Rectal smooth muscle tissue (tissue), 1 donor: ENCODE results near the gene NR5A1.

Experiments used
- H3K27ac ChIP-seq: one replicate; pipeline ENCODE4 v1.7.0; 2013; ENCODE audit warnings: low read depth, low read length, inconsistent platforms
- H3K27me3 ChIP-seq: one replicate; pipeline ENCODE4 v1.7.0; 2013; ENCODE audit warnings: low read length; ENCODE audit not compliant: control insufficient read depth, insufficient read depth
- H3K36me3 ChIP-seq: one replicate; pipeline ENCODE4 v1.7.0; 2013; ENCODE audit warnings: low read length; ENCODE audit not compliant: control insufficient read depth, insufficient read depth
- H3K4me1 ChIP-seq: one replicate; pipeline ENCODE4 v1.7.0; 2013; ENCODE audit warnings: low read length; ENCODE audit not compliant: control insufficient read depth, insufficient read depth
- H3K4me3 ChIP-seq: one replicate; pipeline ENCODE4 v1.7.0; 2013; ENCODE audit warnings: low read length
- H3K9ac ChIP-seq: one replicate; pipeline ENCODE4 v1.7.0; 2013; ENCODE audit warnings: low read length

NR5A1 gene

DNA sequence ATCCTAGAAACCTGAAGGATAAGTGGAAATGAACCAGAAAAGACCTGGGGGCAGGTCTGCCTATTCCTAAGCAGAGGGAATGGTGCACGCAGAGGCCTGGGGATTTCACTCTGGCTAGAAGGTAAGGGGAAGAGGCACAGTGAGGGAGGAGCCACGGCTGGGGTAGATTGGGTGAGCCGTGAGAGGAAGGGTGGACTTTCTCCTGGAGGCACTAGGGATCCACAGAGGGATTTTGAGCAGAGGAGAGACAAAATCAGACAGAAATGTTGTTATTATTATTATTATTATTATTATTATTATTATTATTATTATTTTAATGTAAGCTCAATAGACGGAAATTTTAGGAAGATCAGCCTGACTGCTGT lies 59.9 kb downstream of the NR5A1 start:
- H3K27ac ChIP-seq: no peak overlapping the region
- H3K9ac ChIP-seq: no peak overlapping the region
- no peaks in the 10 kb centered on the region for H3K36me3 ChIP-seq
- H3K27me3 ChIP-seq: peaks cover 13% of the 10 kb centered on the region
- no peaks in the 10 kb centered on the region for H3K4me1 ChIP-seq
- no peak overlapping the region for H3K4me3 ChIP-seq

GRCh38 chr9:124444166-124444565 lies 63.0 kb downstream of the NR5A1 start:
- Histone ChIP-seq H3K4me3 (no peak overlapping the region), H3K9ac (no peak overlapping the region), H3K4me1 (no peaks in the 10 kb centered on the region), H3K36me3 (no peaks in the 10 kb centered on the region), H3K27me3 (no peaks in the 10 kb centered on the region), H3K27ac (no peak overlapping the region)

DNA sequence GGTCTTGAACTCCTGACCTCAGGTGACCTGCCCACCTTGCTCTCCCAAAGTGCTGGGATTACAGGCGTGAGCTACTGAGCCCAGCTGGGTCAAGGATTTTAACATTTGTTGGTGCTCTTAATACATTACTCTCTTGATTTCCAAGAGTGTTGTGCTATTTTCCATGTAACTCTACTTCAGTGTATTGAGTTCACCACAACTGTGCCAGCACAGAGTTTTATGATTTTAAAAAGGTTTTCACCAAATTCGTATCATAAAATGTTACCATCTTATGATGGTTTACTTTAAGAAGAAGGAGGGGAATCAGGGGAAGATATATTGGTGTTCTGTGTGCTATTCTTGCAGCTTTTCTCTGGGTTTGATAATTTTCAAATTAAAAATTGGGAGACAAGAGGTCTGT lies 63.6 kb downstream of the NR5A1 start:
- Histone ChIP-seq H3K36me3 (no peaks in the 10 kb centered on the region), H3K4me1 (no peaks in the 10 kb centered on the region), H3K4me3 (no peak overlapping the region), H3K27ac (no peak overlapping the region), H3K27me3 (no peaks in the 10 kb centered on the region), H3K9ac (no peak overlapping the region)

GRCh38 chr9:124442826-124443225 lies 64.4 kb downstream of the NR5A1 start:
- no peak overlapping the region for H3K27ac ChIP-seq
- no peak overlapping the region for H3K4me3 ChIP-seq
- no peaks in the 10 kb centered on the region for H3K36me3 ChIP-seq
- no peaks in the 10 kb centered on the region for H3K4me1 ChIP-seq
- H3K27me3 ChIP-seq: no peaks in the 10 kb centered on the region
- H3K9ac ChIP-seq: no peak overlapping the region

DNA sequence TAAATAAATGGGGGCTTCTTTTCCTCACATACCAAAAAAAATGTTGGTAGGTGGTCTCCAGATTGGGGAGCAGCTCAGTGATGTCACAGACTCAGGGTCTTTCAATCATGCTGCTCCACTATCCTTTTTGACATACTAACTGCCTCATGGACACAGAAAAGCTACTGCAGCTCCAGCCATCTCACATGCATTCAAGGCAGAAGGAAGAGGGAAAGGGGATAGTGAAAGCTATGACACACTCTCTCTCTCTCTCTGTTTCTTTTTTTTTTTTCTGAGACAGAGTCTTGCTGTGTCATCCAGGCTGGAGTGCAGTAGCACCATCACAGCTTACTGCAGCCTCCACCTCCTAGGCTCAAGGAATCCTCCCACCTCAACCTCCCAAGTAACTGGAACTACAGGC lies 64.8 kb downstream of the NR5A1 start:
- H3K27me3 ChIP-seq: no peaks in the 10 kb centered on the region
- H3K9ac ChIP-seq: no peak overlapping the region
- H3K4me3 ChIP-seq: no peak overlapping the region
- no peaks in the 10 kb centered on the region for H3K4me1 ChIP-seq
- no peaks in the 10 kb centered on the region for H3K36me3 ChIP-seq
- H3K27ac ChIP-seq: no peak overlapping the region

DNA sequence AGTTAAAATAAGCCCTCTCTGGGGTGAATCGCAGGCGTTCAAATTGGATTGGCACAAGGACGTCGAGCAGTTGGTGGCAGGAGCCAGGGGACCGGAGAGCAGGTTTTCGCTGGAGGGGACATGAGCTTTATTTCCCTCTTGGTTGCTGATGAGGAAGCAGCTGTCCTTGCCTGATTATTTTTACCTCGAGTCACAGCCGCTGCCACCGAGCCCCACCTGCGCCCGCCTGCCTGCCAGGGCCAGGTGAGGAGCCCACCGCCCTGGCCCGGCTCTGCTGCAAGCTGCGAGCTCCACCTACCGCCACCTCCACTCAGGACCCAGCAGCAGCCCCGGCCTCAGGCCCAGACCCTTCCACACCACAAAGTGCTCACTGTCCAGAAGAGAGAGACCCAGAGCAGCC lies 65.9 kb downstream of the NR5A1 start:
- Histone ChIP-seq H3K4me1 (no peaks in the 10 kb centered on the region), H3K36me3 (no peaks in the 10 kb centered on the region), H3K27me3 (no peaks in the 10 kb centered on the region), H3K27ac (no peak overlapping the region), H3K9ac (no peak overlapping the region), H3K4me3 (no peak overlapping the region)

DNA sequence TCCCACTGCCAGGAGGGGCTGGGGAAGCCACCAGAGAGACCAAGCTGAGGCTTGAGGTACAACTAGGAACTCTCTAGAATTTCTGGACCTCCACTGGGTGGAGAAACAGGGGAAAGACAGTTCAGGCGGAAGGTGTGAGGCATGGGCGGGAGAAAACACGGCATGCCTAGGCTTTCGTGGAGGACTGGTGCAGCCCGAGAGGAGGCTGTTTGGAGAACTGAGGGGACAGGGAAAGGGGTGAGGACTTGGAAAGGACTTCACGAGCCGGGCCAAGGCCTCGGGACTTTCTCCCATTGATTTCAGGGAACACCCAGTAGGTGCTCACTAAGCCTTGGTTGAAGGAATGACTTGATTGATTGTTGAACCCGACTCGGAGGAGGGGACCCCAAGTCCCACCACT lies 66.4 kb downstream of the NR5A1 start:
- H3K27me3 ChIP-seq: no peaks in the 10 kb centered on the region
- H3K4me1 ChIP-seq: no peaks in the 10 kb centered on the region
- no peak overlapping the region for H3K9ac ChIP-seq
- H3K36me3 ChIP-seq: no peaks in the 10 kb centered on the region
- H3K4me3 ChIP-seq: no peak overlapping the region
- no peak overlapping the region for H3K27ac ChIP-seq

GRCh38 chr9:124439686-124440243 lies 67.4 kb downstream of the NR5A1 start:
- Histone ChIP-seq H3K27ac (no peak overlapping the region), H3K4me1 (no peaks in the 10 kb centered on the region), H3K4me3 (no peak overlapping the region), H3K27me3 (no peaks in the 10 kb centered on the region), H3K36me3 (no peaks in the 10 kb centered on the region), H3K9ac (no peak overlapping the region)

DNA sequence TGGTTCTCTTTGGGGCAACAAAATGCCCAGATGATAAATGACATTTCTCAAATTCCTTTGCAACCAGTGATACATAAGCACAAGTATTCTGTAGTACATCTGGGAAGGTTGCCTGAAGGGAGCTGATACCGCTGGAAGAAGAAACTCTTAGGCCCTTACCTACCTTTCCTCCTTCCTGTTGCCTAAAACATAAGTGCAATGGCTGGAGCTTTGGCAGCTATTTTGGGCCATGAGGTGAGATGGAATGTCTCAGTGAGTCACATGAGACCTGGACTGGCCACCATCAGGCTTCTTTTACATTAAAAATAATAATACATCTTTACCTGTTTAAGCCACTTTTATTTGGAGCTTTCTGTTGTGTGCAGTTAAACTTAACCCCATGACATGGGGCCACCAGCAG lies 68.1 kb downstream of the NR5A1 start:
- Histone ChIP-seq H3K4me3 (no peak overlapping the region), H3K27ac (no peak overlapping the region), H3K36me3 (no peaks in the 10 kb centered on the region), H3K9ac (no peak overlapping the region), H3K27me3 (no peaks in the 10 kb centered on the region), H3K4me1 (no peaks in the 10 kb centered on the region)

DNA sequence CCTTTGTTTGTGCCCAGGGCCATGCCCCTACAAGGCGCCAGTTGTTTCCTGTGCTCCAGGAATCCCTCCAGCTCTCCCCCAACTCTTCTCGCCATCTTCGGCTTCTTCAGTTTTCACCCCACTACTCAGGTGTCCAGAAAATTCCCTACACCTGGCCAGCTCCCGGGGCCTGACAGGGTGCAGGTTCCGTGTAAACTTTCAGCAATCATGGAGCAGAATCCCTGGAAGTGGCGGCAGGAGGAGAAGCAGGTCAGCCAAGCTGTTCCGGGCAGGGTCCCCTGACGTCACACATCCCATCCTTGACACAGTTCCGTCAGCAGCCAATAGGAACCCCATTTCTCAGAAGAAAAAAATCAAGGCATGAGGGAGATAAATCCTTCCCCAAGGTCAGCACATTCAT lies 69.1 kb downstream of the NR5A1 start:
- H3K9ac ChIP-seq: no peak overlapping the region

GRCh38 chr9:124437086-124437485 lies 70.1 kb downstream of the NR5A1 start:
- Histone ChIP-seq H3K27me3 (no peaks in the 10 kb centered on the region), H3K4me3 (no peak overlapping the region), H3K36me3 (no peaks in the 10 kb centered on the region), H3K4me1 (no peaks in the 10 kb centered on the region), H3K27ac (no peak overlapping the region), H3K9ac (no peak overlapping the region)

More for the DNA sequence above, 69.1 kb downstream of the NR5A1 start:
- H3K27me3 ChIP-seq: no peaks in the 10 kb centered on the region
- no peak overlapping the region for H3K27ac ChIP-seq
- H3K4me3 ChIP-seq: no peak overlapping the region
- no peaks in the 10 kb centered on the region for H3K4me1 ChIP-seq
- H3K36me3 ChIP-seq: no peaks in the 10 kb centered on the region

DNA sequence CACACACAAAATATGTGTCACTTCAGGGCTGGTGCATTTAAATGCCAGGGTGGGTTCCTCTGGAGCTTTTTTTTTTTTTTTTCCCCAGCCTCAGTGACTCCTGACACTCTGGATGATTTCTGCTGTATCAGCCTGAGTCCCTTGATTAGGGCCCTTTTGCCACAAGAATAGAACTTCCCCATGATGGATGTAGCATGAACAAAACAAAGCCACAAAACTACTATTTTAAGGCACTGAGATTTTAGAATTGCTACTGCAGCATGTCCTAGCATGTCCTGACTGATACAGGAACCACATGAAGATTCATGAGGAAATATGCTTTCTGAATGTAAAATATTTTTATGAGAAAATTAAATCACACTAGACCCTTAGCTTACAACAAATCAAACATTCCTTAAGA lies 70.9 kb downstream of the NR5A1 start:
- Histone ChIP-seq H3K4me1 (no peaks in the 10 kb centered on the region), H3K27ac (no peak overlapping the region), H3K36me3 (no peaks in the 10 kb centered on the region), H3K27me3 (no peaks in the 10 kb centered on the region), H3K9ac (no peak overlapping the region), H3K4me3 (no peak overlapping the region)
